HG03103 (cell line): ENCODE data around the gene DGAT2.
"Not testable (repeated sequence)": the region's sequence is repeated elsewhere in the genome, so short reads cannot be mapped to it uniquely, and the experiment has no call there.

Source experiments
- ATAC-seq: cut with Tn5 transposase; IDR thresholded peaks from one replicate; pipeline ENCODE4 v1.9.1; 2021; ENCODE audit warnings: low read depth; ENCODE audit not compliant: unreplicated experiment

Gene DGAT2, protein sequence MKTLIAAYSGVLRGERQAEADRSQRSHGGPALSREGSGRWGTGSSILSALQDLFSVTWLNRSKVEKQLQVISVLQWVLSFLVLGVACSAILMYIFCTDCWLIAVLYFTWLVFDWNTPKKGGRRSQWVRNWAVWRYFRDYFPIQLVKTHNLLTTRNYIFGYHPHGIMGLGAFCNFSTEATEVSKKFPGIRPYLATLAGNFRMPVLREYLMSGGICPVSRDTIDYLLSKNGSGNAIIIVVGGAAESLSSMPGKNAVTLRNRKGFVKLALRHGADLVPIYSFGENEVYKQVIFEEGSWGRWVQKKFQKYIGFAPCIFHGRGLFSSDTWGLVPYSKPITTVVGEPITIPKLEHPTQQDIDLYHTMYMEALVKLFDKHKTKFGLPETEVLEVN

DNA sequence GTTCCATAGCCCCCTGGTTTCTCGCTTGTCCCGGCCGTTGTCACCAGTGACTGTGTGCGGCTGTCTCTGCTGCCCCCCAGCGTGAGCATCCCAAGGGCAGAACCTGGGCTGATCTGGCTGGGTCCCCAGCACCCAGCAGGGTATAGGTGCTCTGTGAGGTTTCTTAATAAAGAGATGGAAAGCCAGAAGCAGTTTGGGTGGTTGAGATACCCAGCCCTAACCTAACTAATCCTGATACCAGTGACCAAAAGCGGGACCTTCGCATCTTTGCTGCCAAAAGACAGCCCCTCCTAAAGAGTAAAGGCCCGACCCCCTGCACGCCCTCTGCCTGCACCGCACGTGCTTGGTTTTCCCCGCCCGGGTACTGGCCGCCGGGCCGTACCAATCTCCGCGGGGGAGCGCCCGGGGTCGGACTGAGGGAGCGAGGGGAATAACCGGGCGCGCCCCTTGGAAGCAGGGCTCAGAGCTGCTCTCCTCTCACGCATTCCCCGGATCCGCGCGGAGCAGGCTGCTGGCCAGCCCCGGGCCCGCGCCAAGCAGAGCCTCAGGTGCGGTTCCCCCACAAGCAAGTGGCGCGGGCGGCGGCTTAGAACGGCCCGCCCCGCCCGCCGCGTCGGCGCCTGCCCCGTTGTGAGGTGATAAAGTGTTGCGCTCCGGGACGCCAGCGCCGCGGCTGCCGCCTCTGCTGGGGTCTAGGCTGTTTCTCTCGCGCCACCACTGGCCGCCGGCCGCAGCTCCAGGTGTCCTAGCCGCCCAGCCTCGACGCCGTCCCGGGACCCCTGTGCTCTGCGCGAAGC, at the start of gene DGAT2:
Gene DGAT2 (plus strand): TSS at position 667 of the 797 bp plus-strand sequence. CDS start 214 bp downstream, outside the sequence.
- ATAC-seq: peak; percentile 59

DNA sequence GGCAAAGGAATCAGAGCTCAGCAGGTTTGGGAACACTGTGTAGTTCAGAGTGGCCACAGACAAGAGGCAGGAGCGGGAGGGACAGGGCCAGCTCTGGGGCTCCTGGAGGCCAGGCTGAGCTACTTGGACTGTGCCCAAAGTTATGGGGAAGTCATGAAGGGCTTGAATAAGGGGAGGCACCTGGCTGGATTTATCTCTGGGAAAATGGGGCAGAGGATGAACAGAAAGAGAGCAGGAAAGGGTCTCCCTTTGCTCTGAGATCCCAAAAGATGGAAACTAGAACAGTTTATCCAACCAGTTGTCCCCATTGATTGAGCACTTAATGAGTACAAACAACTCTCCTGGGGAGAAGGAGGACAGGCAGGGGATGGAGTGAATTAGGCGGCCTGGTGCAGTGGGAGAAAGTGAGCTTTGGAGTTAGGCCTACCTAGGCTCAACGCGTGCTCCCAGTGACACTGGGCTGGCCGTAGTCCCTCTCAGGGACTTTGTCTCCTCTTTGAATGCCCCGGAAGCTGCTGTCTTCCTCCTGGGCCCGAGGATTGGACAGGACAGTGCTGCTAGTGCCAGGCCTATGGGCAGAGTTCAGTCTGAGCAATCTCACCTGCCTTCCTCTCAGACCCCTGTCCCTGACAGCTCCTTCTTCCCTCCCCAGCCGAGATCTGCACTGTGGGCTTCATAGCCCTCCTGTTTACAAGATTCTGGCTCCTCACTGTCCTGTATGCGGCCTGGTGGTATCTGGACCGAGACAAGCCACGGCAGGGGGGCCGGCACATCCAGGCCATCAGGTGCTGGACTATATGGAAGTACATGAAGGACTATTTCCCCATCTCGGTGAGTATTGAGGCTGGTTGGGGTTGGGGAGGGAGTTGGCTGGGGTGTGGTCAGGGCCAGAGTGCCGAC, 49.0 kb upstream of the DGAT2 start:
- no peak for ATAC-seq

DNA sequence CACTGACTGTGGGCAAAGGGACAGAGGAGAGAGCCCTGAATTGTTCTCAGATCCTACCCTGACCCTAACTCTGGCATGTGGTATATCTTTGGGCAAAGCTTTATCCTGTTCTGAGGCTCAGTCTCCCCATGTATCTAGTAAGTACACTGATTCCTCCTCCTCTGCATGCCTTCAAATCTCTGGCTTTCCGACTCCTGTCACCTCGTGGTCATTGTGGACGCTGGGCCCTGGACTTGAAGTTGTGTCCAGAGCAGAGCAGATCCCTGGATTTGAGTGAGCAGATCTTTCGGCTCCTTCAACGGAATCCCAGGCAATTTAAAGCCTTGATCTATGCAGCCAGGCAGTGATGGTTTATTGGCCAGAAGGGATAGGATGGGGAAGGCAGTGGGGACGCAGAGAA, 47.9 kb upstream of the DGAT2 start:
- ATAC-seq: no peak

DNA sequence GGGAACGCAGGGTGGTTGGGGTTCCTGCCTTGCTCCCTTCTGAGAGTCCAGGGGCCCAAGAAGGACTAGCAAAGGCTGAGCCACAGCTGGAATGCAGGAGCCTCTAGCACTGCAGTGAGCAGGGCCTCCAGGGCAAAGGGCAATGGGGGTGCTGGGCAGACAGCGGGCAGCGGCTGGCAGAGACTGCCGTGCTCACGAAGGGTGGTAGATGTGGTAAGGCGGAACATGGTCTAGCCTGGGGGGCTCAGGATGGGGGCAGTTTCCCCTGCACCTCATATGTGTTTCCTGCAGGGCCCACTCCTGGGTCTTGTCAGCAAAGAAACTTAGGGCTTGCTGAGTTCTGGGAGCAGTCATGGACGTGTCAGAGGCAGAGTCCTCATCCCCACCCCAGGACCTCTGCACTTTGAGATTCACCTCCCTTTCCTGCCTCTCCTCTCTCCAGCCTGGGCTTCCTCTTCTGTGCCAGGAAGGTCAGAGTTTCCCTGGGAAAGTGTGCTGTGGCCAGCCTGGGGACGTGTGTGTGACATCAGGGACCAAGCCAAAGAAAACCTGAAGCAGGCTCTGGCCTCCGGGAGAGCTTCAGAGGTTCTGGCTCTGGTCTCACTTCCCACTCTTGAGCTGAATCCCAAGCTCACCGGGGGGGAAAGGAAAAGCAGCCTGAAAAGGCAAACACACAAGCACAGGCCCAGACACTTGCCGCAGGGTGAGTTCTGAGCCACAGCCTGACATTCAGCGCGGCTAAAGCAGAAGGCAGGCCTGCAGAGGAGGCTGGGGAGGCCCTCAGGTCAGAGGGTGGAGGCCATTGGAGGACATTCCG, 46.5 kb upstream of the DGAT2 start:
- ATAC-seq: no peak

DNA sequence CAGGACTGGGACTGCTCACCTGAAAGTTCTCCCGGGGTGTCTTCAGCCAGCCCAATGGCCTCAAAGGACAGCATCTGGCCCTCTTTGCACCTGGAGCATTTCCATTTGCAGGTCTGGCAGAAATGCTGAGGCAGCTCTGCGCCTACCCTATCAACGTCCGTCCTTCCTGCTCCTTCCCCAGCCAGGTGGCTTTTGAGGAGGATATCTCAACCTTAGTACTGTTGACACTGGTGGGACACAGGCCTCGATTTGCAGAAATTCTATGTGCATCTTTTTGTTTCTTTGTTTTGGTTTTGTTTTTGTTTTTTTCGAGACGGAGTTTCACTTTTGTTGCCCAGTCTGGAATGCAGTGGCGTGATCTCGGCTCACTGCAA, 45.9 kb upstream of the DGAT2 start:
- ATAC-seq: no peak

DNA sequence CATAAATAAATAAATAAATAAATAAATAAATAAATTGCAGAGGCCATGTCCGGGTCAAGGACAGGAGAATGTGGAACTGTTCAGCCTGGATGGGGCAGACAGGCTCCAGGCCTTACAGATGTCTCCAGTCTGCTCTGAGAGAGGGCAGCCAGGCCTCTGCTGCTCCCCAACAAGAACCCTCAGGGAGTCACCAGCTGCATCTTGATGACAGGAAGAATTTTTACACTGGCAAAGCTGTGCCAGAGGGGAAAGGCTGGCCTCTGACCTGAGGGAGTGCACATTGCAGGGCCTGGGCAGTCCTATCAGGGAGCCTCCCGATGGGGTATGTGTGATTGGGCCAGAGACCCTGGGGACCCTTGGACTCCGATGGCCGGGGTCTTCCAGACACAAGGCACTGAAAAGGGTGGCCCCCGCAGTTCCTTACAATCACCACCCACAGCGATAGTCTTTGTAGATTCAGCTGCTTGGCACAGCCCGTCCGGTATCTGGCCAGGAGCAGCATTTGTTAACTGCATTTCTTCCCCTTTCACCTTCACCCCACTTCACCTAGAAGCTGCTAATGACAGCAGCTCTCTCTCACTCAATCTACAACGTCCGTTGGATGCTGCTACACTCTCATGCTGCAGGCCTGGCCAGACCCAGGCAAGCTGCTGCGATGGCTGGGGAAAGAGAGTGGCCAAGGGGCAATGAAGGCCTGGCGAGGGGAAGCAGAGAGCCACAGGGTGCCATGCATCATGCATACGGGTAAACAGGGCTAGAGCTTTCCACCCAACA, 42.8 kb upstream of the DGAT2 start:
- ATAC-seq: no peak

DNA sequence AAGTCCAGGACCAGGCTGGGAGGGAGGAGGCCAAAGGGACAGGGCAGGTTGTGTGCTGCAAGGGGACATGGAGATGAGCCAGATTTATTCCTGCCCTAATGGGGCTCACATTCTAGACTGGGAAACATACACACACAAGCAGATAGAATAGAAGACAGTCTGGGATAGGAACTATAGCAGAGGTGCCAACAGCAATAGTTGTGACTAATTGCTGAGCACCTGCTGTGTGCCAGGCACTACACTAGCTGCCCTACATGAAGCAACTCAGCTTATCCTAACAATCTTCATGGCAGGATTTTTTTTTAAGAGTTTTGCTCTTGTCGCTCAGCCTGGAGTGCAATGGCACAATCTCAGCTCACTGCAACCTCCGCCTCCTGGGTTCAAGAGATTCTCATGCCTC, 39.6 kb upstream of the DGAT2 start:
- no peak for ATAC-seq

DNA sequence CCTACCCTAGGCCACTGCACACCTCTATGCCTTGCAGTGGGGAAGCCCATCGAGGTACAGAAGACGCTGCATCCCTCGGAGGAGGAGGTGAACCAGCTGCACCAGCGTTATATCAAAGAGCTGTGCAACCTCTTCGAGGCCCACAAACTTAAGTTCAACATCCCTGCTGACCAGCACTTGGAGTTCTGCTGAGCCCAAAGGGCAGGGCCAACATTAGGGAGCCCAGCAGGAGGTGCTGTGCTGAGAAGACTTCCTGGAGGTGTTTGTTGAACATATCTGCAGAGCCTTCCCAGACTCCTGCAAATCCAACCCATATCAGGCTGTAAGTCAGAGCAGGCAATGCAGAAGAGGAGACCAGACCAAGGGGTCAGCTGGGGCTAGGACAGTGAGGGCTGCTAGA, 37.5 kb upstream of the DGAT2 start:
- ATAC-seq: no peak

DNA sequence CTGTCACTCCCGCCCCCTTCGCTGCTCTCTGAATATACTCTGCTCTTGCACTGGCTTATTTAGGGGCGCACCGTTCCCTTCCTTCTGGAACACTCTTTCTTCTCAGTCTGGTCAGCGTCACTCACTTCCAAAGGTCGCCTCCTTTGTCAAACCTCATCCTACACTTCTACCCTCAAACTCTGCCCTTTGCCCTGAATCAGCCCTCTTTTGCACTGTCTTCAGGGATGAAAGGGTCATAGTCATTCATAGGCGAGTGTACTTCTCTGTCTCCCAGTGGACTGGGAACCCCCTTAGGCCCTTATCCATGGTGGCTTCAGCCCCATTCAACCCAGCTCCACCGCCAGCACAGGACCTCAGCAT, 35.5 kb upstream of the DGAT2 start:
- no peak for ATAC-seq

DNA sequence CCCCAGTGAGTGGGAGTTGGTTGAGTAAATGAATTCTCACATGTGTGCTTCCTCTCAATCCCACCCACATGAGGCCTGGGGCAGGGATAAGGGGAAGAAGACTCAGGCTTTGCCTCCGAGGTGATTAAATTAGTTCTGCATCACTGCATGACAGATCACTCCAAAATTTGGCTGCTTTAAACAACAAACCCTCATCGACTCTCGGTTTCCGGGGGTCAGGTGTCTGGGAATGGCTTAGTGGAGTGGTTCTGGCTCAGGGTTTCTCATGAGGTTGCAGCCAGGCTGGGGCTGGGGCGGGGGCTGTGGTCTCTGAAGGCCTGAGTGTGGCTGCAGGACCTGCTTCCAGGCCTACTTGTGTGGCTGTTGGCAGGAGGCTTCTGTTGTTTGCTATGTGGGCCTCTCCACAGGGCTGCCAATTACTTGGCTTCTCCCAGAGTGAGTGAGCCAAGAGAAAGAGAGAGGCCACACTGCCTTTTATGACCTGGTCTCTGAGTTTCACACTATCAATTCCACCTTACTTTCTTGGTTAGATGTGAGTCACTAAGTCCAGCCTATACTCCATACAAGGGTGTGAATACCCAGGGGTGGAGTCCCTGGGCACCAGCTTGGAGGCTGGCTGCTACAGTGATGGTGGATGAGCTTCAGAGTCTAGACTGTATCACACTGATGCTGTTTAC, 35.0 kb upstream of the DGAT2 start:
- ATAC-seq: no peak

DNA sequence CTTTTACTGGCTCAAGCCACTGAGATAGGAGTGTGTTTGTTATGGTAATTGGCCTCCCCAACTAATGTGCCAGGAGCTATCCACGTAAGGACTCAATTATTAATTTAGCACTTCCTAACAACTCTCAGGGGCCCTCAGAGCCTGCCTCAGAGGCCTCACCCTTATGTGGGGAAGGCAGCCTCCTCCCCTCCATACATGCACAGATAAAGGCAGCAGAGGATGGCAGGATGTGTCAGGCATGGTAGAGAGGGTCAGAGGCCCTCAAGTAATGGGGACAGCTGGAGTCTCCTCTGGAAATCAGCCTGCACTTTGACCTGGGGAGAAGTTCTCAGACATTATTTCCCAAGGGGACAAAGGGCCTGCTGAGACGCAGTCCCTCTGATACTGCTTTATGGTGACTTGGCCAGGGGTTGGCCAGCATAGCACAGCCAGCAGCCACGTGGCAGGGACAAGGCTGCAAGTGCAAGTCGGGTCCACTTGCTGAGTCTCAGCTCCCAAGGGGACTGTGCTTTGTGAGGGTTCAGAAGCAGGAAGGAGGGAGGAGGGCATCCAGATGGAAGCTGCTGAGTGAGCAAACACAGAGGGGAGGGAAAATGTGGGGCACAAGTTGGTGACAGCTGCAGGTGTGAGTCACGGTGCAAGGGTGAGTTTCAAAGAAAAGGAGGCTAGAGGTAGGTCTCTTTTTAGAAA, 33.9 kb upstream of the DGAT2 start:
- no peak for ATAC-seq

DNA sequence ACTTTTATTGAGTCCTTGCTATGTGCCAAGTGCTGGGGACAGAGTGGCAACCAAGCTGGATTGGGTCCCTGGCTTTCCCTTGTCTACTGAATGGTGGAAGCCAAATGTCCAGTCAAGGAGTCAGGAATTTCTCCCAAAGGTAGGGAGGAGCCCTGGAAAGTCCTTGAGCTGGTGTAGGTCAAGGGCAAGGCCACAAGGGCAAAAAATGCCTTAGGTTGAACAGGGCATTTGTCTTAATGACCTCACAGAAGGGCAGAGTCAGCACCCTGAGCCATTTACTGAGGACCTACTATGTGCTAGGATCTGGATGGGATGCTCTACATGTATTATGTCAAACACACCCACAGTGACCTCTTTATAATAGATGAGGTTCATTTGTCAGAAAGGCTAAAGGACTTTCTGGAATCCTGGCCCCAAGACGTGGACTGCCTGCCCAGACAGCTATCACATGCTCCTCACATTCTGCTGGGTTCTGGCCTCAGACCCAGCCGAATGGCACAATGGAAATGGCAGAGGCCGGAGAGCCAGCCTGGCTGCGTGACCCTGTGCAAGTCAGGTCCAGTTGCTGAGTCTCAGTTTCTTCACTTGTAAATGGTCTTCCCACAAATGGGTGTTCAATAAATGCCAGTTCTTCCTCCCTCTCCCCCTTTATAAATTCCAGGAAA, 33.3 kb upstream of the DGAT2 start:
- ATAC-seq: no peak

DNA sequence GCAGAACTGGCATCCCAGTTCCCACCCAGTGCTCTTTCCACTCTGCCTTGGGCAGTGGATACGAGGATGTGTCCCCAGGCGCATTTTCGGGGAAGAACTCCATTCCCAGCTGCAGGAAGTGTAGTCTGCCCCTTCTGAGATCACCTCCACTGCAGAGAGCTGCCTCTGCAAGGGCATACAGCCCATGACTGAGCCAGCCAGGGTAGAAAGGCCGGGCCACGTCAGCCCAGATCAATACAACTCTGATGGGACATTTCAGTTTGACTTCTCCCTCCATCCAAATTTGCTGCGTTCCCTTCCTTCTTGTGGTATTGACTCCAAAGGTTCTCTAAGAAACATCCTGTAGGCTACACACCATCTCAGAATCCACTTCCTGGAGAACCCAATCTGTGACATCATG, 31.3 kb upstream of the DGAT2 start:
- no peak for ATAC-seq

DNA sequence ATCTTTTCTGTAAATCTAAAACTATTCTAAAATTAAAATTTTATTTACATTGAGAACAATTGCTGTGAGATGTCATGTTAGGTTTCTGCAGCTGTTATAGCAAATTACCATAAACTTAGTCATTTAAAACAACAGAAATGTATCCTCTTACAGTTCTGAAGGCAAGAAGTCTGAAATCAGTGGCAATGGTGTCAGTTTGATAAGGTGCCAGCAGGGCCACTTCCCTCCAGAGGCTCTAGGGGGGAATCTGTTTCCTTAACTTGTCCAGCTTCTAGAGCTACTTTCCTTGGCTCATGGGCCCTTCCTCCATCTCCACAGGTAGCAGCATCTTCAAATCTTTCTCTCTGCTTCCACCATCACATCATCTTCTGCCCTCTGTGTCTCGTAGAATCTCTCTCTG, 27.9 kb upstream of the DGAT2 start:
- no peak for ATAC-seq

DNA sequence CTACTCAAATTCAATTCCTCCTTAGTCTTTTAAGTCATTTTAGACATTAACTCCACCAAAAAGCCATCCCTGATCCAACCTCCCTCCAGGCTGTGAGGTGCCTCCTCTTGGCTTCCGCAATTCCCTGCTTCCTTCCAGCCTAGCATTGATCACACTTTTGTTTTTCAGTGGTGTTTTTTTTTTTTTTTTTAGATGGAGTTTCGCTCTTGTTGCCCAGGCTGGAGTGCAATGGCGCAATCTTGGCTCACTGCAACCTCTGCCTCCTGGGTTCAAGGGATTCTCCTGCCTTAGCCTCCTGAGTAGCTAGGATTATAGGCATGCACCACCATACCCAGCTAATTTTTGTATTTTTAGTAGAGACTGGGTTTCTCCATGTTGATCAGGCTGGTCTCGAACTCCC, 25.4 kb upstream of the DGAT2 start:
- ATAC-seq: not testable (repeated sequence)

DNA sequence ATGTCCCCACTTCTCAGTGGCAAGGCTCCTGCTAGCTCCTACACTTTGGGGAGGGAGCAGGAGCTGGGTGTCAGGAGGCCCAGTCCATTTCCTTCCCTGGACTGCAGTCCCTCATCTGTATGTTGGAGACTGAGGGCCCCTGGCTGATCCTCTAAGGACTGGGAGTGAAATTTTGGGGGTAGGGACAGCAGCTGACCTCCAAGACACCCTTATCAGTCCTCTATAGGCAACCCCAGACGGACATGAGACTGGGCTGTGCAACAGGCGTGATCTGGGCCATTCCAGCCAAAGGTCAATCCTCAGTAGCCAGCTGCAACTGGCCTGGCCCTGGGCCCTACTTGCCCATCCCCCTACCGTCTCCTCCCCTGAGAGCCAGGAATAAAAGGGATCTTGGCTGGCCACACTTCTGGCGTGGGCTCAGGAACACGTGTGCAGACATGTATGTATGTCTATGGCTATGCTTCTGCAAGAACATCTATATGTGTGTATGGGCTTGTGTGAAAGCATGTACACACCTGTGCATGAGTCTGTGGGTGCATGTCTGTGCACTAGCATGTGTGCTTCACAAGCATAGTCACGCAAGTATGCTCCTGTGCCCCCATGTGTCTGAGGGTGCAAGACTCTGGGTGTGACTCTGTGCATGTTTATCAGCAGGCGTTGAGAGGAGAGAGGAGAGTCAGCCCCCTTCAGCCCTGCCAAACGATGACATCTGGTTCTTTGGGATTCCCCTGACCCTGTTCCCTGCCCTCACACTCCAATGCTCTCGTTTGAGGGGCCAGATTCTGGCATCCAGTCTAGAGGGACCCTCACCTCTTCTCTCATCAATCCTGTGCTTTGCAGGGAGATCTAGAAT, 24.6 kb upstream of the DGAT2 start:
- ATAC-seq: no peak

DNA sequence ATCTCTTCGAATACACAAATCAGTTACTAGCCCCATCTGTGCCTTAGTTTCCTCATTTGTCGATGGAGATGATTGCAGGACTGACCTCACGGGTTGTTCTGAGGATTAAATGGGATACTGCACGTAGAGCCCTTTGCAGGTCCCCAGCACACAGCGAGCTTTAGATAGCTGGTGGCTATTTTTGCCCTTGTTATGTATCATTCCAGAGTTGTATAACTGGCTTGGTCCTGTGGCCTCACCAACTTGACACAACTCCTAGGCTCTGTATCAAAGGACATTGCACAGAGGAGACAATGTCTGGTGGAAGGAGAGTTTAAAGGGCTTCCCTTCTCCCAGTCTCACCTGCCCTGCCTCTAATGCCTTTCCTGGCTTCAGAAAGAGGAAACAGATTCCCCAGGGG, 22.8 kb upstream of the DGAT2 start:
- no peak for ATAC-seq
